ENCODE data around the gene PI4KA.
"Not testable (repeated sequence)": the region's sequence is repeated elsewhere in the genome, so short reads cannot be mapped to it uniquely, and the experiment has no call there.

Gene PI4KA

DNA sequence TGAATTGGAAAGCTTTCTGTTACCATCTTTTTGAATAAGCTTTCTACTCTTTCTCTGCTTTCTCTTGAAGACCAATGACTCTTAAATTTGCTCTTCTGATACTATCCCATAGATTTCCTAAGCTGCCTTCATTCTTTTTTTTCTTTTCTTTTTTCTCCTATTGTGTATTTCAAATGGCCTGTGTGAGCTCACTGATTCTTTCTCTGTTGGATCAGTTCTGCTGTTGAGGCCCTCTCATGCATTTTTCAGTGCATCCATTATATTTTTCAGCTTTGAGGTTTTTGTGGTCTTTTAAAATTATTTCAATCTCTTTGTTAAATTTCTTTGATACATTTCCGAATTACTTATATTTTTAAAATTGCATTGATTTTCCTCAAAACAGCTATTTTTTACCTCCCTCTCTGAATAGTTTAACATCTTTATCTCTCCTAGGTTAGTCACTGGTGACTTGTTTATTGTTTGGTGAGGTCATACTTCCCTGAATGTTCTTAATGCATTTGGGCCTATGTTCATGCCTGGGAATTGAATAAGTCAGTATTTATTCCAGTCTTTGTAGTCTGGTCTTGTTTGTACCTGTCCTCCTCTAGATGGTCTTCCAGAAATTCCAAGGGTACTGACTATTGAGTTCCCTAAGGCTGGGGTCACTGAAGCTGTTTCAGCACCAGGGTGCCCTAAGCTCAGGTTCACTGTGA, 195.3 kb downstream of the PI4KA start:
- no peak for DNase-seq

- DNase-seq: not testable (repeated sequence)
Observed at GRCh38 chr22:20662524-20663036, 196.0 kb downstream of the PI4KA start.

DNA sequence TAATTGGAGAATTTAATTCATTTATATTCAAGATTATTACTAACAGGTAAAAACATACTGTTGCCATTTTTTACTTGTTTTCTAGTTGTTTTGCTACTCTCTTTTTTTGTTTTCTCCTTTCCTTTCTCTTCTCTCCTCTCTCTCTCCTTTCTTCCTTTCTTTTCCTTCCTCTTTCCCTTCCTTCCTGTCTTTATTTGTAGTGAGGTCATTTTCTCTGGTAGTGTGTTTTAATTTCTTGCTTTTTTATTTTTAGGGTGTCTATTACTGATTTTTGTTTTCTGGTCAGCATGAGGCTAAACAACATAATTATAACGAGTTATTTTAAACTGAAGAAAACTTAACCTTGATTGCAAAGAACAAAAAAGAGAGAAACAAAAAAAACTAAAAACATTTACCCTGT, 197.1 kb downstream of the PI4KA start:
- DNase-seq: no peak

- DNase-seq: no peak
Observed at GRCh38 chr22:20660441-20661054, 198.1 kb downstream of the PI4KA start.

DNA sequence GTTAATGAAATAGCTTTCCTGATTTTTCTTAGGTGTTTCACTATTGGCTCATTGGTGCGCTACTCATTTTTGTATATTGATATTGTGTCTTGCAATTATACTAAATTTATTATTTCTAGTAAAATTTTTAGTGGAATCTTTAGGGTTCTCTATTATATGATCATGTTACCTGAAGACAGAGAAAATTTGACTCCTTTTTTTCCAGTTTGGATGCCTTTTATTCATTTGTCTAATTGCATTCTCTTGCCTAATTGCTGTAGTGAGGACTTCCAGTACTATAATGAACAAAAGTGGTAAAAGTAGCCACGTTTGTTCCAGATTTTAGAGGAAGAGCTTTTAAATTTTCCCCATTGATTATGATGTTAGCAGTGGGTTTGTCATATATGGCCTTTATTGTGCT, 198.7 kb downstream of the PI4KA start:
- DNase-seq: no peak

- DNase-seq: no peak
Observed at GRCh38 chr22:20659258-20659657, 199.4 kb downstream of the PI4KA start.

DNA sequence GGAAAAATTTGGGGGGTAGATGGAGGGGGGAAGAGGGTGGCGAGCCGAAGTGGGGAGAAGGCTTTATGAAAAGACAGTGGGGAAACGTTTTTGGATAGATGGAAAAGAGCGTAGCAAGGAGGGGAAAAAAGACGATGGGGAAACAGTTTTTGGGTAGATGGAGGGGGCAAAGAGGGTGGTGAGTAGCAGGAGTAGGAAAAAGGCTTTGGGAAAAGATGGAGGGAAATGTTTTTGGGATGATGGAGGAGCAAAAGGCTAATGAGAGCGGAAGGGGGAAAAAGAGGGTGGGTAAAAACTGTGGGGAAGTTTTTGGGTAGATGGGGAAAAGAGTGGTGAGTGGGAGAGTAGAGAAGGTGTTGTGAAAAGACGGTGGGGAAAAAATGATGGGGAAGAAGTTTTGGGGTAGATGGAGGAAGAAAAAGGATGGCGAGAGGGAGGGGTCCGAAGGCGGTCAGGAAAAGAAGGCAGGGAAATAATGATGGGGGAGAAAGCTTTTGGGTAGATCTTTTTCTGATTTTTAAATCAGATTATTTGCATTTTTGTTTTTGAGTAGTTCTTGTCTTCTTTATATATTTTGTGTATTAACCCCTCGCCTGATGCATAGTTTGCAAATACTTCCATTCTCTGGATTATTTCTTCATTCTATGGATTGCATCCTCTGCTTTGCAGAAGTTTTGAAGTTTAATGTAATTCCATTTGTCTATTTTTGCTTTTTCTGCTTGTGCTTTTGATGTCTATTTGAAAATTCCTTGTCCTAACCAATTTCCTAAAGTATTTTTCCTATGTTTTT, 200.0 kb downstream of the PI4KA start:
- no peak for DNase-seq

GRCh38 chr22:20657963-20658362, 200.6 kb downstream of the PI4KA start:
- no peak for DNase-seq
